ENCODE measurements around the gene HDAC9. TPM values are rescaled to one million over a fixed set of nuclear protein-coding genes. Genes with fewer than 3 reads are reported as not detected.
A peak's percentile ranks its signal among the peaks of the same experiment; 100 is the strongest.

The HDAC9 gene
- total and polyA plus RNA-seq, 8 donors, result 1.3 to 12.3 (median 3.5) TPM

DNA sequence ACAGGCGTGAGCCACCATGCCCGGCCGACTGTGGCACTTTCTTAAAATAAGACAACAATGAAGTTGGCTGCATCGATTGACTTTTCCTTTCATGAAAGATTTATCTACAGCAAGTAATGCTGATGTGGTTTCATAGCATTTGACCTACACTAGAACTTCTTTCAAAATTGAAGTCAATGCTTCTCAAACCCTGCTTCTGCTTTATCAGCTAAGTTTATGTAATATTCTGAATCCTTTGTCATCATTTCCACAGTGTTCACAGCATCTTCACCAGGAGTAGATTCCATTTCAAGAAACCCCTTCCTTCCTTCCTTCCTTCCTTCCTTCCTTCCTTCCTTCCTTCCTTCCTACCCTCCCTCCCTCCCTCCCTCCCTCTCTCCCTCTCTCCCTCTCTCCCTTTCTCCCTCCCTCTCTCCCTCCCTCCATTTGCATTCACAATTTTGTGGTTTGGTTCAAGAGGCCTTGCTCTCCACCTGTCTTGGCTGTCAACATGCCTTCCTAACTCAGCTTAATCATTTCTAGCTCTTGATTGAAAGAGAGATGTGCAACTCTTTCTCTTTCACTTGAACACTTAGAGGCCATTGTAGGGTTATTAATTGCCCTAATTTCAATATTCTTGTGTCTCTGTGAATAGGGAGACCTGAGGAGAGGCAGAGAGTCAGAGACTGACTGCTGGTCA lies 52.1 kb downstream of the HDAC9 start:
- 75 to 85% methylated on average over 4 of the region's 4 CpGs for WGBS, 2 donors

DNA sequence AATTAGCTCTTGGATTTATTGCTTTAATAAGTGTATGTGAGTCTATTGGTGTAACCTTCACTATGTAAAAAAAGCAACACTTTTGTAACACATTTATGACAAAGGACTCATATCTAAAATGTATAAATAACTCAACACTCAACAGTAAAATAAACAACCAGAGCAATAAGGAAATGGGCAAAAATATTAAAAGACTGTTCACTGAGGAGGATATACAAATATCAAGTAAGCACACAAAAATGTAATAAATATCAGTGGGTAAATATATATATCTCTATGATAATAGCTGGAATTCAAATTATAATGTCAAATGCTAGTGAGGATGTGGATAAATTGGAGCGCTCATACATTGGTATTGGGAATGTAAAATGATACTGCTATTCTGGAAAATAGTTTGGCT lies 53.0 kb downstream of the HDAC9 start:
- no peak overlapping the region for H3K4me3 ChIP-seq
- DNase-seq, result no peak
- peaks cover 0 to 4% (median 0%) of the 10 kb centered on the region in 3 donors for H3K4me1 ChIP-seq
- H3K36me3 ChIP-seq, result no peaks in the 10 kb centered on the region
- 82 to 94% methylated on average over 1 of the region's 1 CpG for WGBS, 2 donors
- H3K9me3 ChIP-seq, result no peaks in the 10 kb centered on the region
- H3K27me3 ChIP-seq, result no peaks in the 10 kb centered on the region
- FAIRE-seq, result no peak
- ATAC-seq, result no peak
- TF ChIP-seq, protein P1, sequence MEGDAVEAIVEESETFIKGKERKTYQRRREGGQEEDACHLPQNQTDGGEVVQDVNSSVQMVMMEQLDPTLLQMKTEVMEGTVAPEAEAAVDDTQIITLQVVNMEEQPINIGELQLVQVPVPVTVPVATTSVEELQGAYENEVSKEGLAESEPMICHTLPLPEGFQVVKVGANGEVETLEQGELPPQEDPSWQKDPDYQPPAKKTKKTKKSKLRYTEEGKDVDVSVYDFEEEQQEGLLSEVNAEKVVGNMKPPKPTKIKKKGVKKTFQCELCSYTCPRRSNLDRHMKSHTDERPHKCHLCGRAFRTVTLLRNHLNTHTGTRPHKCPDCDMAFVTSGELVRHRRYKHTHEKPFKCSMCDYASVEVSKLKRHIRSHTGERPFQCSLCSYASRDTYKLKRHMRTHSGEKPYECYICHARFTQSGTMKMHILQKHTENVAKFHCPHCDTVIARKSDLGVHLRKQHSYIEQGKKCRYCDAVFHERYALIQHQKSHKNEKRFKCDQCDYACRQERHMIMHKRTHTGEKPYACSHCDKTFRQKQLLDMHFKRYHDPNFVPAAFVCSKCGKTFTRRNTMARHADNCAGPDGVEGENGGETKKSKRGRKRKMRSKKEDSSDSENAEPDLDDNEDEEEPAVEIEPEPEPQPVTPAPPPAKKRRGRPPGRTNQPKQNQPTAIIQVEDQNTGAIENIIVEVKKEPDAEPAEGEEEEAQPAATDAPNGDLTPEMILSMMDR (IDR thresholded peaks at IDR 0.05), result no peak
- intact Hi-C loops (cut with DNase I), result no loop called here
- no peak overlapping the region for H3K27ac ChIP-seq

More for the DNA sequence above, 52.1 kb downstream of the HDAC9 start:
- no peak for DNase-seq
- no peaks in the 10 kb centered on the region for H3K27me3 ChIP-seq
- TF ChIP-seq, protein P1 (IDR thresholded peaks at IDR 0.05), result no peak
- H3K9me3 ChIP-seq, result no peaks in the 10 kb centered on the region
- H3K36me3 ChIP-seq, result no peaks in the 10 kb centered on the region
- FAIRE-seq, result no peak
- no peak overlapping the region for H3K27ac ChIP-seq
- H3K4me1 ChIP-seq, result no peaks in the 10 kb centered on the region
- no peak for ATAC-seq
- intact Hi-C loops (cut with DNase I), result no loop called here
- H3K4me3 ChIP-seq, result no peak overlapping the region

DNA sequence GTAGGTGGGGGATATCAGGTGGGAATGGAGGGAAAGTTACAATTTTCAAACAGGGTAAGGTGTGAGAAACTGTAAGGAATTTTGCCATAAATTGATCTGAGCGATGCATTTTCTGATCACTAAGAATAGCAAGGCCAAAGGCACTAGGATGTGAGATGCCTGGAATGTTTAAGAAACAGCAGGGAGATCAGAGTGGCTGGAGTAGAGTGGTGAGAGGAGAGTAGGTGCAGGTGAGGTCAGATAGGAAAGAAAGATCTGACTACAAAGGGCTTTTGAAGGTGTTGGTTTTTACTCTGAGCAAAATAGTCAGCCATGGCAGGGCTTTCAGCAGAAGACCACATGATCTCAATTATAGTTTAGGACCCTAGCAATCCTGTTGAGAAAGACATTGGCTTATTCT lies 55.0 kb downstream of the HDAC9 start:
- Histone ChIP-seq H3K9me3 (no peaks in the 10 kb centered on the region), H3K4me3 (no peak overlapping the region), H3K27me3 (no peaks in the 10 kb centered on the region), H3K36me3 (no peaks in the 10 kb centered on the region), H3K4me1 (peaks cover 0 to 4% (median 0%) of the 10 kb centered on the region in 3 donors), H3K27ac (no peak overlapping the region)
- WGBS, 2 donors, result 76 to 83% methylated on average over 1 of the region's 1 CpG
- TF ChIP-seq, protein P1 (IDR thresholded peaks at IDR 0.05), result no peak
- DNase-seq (no peak), ATAC-seq (no peak), FAIRE-seq (no peak)
- intact Hi-C loops (cut with DNase I), result no loop called here

DNA sequence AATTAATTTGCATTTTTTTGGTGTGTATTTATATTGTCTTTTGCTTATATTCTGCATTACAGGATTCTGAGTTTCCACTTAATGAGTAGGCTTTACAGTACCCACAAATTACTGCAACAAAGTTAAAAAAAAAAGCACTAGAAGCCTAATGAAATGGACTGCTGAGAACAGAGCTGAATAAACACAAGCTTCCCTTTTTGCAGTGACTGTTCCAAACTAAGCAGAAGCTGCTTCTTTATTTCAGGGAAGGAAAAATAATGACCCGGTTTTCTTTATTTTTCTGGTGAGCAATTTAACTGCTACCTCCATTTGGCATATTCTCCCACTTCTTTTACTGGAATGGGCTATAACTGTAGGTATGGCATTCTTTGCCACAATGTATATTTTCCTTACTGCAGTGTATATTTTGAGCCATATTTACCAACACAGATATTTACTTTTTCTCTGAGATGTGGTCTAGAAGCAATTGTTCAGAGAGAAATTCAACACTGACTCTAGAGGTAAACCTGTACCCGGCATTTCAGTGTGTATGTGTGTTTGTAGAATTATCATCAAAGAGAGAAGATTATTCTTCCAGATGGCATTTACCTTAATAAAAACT lies 56.9 kb downstream of the HDAC9 start:
- Histone ChIP-seq H3K4me3 (no peak overlapping the region), H3K9me3 (no peaks in the 10 kb centered on the region), H3K4me1 (peaks cover 0 to 4% (median 0%) of the 10 kb centered on the region in 3 donors), H3K27ac (no peak overlapping the region), H3K36me3 (no peaks in the 10 kb centered on the region), H3K27me3 (no peaks in the 10 kb centered on the region)
- no peak for FAIRE-seq
- intact Hi-C loops (cut with DNase I), result no loop called here
- 31 to 42% methylated on average over 2 of the region's 2 CpGs for WGBS, 2 donors
- DNase-seq, result no peak
- TF ChIP-seq, protein P1 (IDR thresholded peaks at IDR 0.05), result no peak
- peak in 1 of 4 donors; percentile 55 for ATAC-seq

Data from pancreas (tissue), 10 donors.